Prostate gland (tissue), 2 donors: Measurements from ENCODE around the gene ODC1.

Experiments used
- CTCF ChIP-seq, 4 experiments: fragments of 200-600 bp in 2 of 4; fragments of 450-650 bp in 2 of 4; sonication (generic) in 2 of 4; IDR thresholded peaks; 1 replicate in 3 of 4; 2 replicates in 1 of 4; pipeline ENCODE4 v1.5.1; 2016 to 2019; ENCODE audit warnings: antibody characterized with exemption in 4 of 4, mild to moderate bottlenecking in 2 of 4, moderate library complexity in 2 of 4
- POLR2A ChIP-seq: fragments of 450-650 bp; IDR thresholded peaks from one replicate; pipeline ENCODE4 v1.6.1; 2016; ENCODE audit warnings: antibody characterized with exemption, mild to moderate bottlenecking
- POLR2AphosphoS5 ChIP-seq: sonication (generic); formaldehyde crosslinking; IDR thresholded peaks from one replicate; pipeline ENCODE4 v1.6.1; 2017; ENCODE audit warnings: antibody characterized with exemption

- TF ChIP-seq CTCF (IDR thresholded peaks at IDR 0.05): no peak
- no peak for TF ChIP-seq POLR2AphosphoS5
- TF ChIP-seq POLR2A: no peak
These were observed 12.3 kb downstream of the ODC1 start for GRCh38 chr2:10435820-10436204.
